ENCODE data around the gene OR2T33.
"Not testable (repeated sequence)": the region's sequence is repeated elsewhere in the genome, so short reads cannot be mapped to it uniquely, and the experiment has no call there.

The OR2T33 gene, protein sequence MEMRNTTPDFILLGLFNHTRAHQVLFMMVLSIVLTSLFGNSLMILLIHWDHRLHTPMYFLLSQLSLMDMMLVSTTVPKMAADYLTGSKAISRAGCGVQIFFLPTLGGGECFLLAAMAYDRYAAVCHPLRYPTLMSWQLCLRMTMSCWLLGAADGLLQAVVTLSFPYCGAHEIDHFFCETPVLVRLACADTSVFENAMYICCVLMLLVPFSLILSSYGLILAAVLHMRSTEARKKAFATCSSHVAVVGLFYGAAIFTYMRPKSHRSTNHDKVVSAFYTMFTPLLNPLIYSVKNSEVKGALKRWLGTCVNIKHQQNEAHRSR

DNA sequence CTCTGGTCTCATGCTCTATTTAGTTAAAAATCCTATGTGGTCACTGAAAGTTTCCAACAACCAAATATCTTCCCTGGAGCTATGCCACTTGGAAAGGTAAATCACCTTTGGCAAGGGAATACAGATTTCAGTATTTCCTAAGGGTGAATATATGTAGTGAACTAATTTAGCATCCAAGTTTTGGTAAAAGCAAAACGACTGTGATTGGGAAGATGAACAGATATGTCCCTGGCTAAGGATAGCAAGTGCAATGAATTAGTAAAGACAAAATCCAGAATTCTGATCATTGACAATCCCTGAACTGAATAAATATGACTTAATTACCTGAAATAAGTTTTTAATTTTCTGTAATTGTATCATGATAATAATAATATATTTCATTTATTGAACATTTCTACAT is at the start of gene OR2T33:
Gene OR2T33, minus strand, starts transcription at position 101 of the 400 bp plus-strand sequence. CDS start 4,162 bp downstream, outside the sequence.
- DNase-seq = no peak

DNA sequence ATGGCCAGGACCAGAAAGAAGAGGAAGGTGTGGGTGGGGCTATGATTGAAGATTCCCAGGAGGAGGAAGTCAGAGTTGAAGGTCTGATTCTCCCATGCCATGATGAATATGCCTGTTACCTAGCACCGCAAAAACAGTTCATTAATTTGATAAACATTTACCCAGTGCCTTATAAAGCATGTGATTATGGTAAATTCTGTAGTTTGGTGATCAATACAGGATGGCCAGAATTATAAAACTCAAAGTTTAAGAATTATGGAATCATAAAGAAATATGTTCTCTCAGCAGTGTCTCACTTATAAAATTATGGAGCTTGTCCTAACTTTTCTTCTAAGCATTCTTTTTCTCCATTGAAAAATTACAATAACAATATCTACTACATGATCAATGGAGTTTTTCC is 46.7 kb upstream of the OR2T33 start, which contains the start of gene OR2M7:
Gene OR2M7, minus strand, starts transcription at position 101 of the 400 bp plus-strand sequence. Its CDS starts 0 bp downstream, at position 101.
- DNase-seq = no peak

DNA sequence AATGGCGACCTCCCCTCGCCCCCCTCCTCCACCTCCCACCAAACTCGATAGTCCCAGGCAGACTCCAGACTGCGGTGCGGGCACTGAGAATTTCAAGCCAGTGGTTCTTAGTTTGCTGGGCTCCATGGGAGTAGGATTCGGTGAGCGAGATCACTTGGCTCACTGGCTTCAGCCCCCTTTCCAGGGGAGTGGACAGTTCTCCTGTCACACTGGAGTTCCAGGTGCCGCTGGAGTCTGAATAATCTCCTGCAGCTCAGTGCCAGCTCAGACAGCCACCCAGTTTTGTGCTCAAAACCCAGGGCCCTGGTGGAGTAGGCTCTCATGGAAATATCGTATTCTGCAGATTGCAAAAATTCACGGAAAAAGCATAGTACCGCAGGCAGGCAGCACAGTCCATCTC is 39.0 kb upstream of the OR2T33 start:
- DNase-seq = no peak

DNA sequence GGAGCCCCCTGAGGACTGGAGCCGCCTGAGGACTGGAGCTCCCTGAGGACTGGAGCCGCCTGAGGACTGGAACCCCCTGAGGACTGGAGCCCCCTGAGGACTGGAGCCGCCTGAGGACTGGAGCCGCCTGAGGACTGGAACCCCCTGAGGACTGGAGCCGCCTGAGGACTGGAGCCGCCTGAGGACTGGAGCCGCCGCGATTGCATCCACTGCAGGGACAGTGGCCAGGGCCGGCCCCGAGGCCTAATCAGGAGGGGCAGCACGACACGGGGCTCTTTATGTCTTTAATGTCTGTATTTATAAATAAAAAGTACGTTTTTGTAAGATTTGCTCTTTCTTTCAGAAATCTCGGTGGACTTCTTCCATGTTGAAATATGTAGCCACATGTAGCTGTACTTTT is 29.0 kb upstream of the OR2T33 start:
- not testable (repeated sequence) for DNase-seq

DNA sequence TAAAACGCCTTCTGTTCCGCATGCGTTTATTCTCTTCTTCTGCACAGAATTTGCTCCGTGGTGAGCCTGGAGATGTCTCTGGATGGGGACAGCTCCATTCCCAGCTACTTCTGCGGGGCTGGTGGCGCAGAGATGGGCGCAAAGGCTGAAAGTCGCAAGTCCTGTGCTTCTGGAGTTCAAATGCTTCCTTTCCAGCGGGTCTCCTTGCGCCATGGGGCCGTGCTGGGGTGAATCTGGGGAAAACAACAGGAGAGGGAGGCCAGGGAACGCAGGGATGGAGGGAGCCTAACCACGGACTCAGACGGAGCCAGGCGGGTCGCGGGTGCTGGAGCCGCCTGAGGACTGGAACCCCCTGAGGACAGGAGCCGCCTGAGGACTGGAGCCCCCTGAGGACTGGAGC is 28.3 kb upstream of the OR2T33 start:
- no peak for DNase-seq

DNA sequence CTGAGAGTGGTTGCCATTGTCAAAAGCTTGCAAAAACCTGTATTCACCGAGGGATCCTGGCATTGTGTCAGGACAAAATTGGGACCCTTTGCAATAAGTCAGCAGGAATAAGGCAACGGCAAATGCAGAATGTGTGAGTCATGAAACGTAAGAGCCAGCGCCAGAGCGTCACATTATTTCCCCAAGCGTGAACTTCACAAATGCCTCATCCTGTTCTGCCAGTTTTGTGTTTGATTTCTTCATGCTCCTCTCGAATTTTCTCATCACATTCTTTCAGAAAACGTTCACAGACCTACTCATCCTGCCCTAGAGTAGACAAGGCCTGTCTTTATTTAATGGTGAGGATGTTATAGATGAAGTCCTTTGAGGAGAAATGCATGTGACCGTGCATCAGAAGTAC is 27.9 kb upstream of the OR2T33 start:
- DNase-seq = not testable (repeated sequence)

DNA sequence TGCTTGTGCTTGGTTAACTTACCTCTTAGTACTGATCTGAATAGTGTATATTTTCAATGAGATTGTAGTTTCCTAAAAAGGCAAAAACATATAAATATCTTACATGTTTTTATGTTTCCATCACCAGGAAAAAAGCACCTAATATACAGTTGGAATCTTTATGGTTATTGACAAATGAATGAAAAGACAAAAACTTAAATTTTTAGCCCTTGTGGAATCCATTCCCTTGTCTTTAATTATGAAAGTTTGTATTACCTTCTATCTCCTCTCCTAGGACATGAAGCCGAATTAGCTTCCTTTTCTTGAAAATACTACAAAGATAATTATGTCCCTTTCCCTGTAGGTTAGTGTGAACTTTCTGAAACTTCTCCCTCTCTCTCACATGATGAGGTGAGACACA is 25.5 kb upstream of the OR2T33 start, which contains the start of gene OR2T12:
Gene OR2T12, minus strand, starts transcription at position 101 of the 400 bp plus-strand sequence. CDS start 7,846 bp downstream, outside the sequence.
- no peak for DNase-seq

DNA sequence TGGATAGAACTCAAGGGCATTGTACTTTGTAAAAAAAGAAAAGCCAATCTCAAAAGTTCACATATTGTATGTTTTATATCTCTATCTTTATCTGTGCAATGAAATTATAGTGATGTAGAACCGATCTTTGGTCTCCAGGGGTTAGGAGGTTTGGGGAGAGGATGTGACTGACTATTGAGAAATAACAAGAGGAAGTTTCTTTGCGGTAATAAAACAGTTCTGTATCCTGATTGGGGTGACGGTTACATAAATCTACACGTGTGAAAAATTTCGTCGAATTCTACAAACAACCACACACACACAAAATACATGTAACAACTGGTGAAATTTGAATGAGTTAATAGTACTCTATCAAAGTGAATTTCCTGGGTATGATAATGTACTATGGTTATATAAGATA is 10.6 kb upstream of the OR2T33 start:
- no peak for DNase-seq

DNA sequence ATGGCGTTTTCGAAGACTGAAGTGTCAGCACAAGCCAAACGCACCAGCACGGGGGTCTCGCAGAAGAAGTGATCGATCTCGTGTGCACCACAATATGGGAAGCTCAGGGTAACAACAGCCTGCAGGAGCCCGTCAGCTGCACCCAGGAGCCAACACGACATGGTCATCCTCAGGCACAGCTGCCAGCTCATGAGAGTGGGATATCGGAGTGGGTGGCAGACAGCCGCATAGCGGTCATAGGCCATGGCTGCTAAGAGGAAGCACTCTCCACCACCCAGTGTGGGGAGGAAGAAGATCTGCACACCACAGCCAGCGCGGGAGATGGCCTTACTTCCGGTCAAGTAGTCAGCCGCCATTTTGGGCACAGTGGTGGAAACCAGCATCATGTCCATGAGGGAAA is 4.6 kb downstream of the OR2T33 start:
- DNase-seq = not testable (repeated sequence)

DNA sequence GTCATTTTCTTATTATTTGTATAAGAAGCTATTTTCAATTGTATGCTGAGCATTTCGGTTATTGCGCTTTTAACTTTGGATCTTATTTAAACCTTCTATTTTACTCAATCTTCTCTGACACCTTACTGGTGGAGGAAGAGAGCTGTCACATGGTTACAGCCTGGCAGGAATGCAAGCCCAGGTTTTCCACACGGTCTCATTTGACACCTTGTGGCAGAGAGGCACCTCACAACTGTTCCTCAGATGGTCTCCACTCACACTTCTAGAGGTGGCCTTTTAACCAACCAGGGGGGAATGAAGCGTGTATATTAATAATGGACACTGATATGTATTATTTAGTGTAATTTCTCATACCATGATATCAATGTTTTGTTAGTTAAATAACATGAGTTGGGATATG is 9.6 kb downstream of the OR2T33 start:
- DNase-seq = no peak

DNA sequence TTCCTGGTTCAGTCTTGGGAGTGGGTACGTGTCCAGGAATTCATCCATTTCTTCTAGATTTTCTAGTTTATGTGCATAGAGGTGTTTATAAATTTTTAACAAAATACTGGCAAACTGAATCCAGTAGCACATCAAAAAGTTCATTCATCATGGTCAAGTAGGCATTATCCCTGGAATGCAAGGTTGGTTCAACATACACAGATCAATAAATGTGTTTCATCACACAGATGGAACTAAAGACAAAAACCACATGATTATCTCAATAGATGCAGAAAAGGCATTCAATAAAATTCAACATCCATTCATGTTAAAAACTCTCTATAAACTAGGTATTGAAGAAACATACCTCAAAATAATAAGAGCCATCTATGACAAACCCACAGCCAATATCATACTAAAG is 18.5 kb downstream of the OR2T33 start:
- not testable (repeated sequence) for DNase-seq

DNA sequence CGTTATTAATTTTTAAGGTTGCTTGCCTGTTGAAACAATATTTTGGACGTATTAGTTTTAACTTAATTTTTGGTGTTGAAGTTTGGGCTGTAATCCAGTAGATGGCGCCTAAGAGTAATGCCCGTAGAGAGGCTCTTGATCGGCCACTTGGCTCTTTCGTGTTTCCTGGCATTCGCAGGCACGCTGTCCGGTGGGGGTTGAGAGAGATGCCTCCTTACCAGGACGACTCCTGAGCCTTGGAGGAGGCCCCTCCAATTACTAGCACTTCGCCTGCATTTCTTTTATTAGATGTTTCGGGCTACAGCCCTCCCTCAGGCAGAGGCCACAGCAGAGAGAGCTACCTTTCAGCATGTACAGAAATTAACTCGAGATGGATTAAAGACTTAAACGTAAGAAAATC is 34.6 kb downstream of the OR2T33 start:
- DNase-seq = peak; percentile 29 to 40

DNA sequence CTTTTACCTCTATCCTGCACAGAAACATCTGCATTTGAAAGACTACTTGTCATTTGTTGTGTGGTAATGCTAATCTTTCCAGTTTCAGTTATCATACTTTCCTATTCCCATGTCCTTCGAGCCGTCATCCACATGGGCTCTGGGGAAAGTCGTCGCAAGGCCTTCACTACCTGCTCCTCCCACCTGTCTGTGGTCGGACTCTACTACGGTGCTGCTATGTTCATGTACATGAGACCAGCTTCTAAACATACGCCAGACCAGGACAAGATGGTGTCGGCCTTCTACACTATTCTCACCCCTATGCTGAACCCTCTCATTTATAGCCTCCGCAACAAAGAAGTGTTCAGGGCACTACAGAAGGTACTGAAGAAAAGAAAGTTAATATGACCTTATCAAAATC is 38.3 kb downstream of the OR2T33 start:
- no peak for DNase-seq

DNA sequence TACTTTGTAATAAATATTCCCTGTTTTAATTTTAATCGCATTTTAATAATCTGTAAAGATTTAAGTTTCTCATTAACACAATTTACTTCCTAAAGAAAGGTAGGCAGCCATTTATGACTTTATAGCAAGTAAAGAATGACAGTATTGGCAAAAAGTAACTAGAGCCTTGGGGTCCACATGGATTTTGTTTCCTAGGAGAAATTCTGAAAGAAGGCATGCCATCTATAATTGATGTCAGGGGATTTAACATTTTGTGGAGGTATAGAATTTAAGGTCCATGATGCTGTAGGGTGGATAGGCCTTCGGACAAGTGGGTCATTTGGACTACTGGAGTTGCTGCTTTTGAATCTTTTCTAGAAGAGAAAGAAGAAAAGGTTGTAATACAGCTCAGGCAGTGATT is 46.7 kb downstream of the OR2T33 start, which contains the start of gene OR2M4:
Gene OR2M4, plus strand, starts transcription at position 301 of the 400 bp plus-strand sequence. CDS start 7,512 bp downstream, outside the sequence.
- DNase-seq = no peak

DNA sequence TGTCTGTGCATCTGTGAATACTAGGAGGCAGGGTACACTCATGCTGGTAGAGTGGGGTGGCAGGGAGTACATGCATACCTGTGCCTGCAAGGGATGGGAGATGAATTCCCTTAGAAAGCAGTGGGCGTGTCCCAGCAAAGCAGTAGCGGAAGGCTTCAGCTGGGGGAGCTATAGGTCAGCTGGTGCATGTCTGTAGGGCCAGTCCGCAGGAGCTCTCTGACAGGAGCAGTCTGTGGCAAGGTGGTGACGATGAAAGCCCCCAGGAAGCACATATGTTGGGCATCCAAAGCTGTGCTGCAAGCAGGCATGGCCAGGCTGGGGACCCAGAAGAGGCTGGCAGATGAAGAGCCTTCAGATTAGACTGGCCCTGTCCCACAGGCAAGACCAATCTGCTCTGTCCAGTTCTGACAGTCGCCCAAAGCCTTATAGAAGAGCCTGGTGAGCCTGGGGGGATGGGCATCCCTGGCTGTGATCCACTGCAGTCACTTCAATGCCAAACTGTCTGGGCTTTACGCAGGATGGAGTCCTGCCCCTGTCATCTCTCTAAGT is 48.3 kb downstream of the OR2T33 start:
- no peak for DNase-seq

DNA sequence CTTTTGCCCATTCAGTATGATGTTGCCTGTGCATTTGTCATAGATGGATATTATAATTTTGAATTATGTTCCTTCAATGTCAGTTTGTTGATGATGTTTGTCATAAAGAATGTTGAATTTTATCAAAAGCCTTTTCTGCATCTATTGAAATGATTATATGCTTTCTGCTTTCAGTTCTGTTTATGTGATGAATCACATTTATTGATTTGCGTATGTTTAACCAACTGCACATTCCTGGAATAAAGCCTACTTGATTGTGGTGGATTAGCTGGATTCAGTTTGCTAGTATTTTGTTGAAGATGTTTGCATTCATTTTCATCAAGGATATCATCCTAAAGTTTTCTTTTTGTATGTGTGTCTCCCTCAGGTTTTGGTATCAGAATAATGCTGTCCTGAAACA is 52.2 kb downstream of the OR2T33 start:
- DNase-seq = no peak

Measured in NCI-H2081 (cell line).